M059J (cell line): ENCODE data around the gene TBPL1. TPM values are rescaled to one million over a fixed set of nuclear protein-coding genes. Genes with fewer than 3 reads are reported as not detected.
"Not testable (repeated sequence)": the region's sequence is repeated elsewhere in the genome, so short reads cannot be mapped to it uniquely, and the experiment has no call there.

Source experiments
- DNase-seq: peaks from one replicate; pipeline ENCODE4 v3.0.0-alpha.2; 2012; ENCODE audit warnings: low read depth
- total RNA-seq: library from RNA; depleted of rRNA; stranded (reverse); fragments of >200 nt; shearing (Covaris generic); gene quantifications from 2 replicates; pipeline ENCODE4 v1.2.3, GENCODE V29; 2014; rRNA removed

Gene TBPL1
- 45.2 and 56.6 TPM in 2 replicates for total RNA-seq

DNA sequence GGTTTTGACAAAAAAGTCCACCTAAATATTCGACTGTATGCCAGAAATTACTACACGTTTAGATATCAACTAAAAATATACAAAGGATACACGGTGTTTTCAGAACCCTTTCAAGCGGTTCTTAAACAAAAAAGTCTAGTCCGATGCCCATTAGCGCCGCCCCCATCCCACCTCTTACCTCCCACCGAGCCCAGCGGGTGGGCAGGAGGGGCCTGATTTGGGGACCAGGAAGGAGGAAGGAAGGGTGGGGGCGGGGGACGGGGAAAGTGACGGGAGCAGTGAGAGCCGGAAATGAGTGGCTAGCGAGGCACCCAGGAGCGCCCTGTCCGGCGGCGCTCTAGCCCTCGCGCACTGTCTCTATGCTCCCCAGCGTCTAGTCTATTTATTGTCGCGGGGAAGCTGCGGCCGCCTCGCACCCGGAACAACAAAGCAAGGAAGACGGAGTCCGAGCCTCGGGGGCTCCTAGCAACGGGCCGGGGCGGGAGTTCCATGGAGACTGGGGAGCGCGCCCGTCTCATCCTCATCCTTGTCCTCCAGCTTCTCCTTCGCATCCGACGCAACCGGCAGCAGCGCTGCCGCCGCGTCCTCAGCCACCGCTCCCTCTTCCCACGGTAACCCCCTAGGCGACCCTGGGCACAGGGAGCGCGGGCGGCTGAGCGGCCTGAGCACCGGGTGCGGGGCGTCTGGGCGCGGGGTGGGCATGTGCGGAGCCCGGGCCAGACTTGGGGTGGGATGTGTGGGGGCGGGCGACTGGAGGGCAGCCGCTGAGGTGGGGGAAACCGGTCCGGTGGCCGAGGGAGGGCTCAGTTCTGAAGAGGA, at the start of gene TBPL1:
Gene TBPL1, plus strand, starts transcription at position 410 of the 819 bp plus-strand sequence. CDS start 26,902 bp downstream, outside the sequence.
- DNase-seq = peak; percentile 96

GRCh38 chr6:133903855-133904254, 49.2 kb upstream of the TBPL1 start:
- no peak for DNase-seq

- peak; percentile 39 for DNase-seq
These were observed 47.0 kb upstream of the TBPL1 start for GRCh38 chr6:133906050-133906449.

GRCh38 chr6:133916650-133917151, 36.3 kb upstream of the TBPL1 start:
- peak; percentile 87 for DNase-seq

GRCh38 chr6:133917781-133918180, 35.2 kb upstream of the TBPL1 start:
- DNase-seq = no peak

DNA sequence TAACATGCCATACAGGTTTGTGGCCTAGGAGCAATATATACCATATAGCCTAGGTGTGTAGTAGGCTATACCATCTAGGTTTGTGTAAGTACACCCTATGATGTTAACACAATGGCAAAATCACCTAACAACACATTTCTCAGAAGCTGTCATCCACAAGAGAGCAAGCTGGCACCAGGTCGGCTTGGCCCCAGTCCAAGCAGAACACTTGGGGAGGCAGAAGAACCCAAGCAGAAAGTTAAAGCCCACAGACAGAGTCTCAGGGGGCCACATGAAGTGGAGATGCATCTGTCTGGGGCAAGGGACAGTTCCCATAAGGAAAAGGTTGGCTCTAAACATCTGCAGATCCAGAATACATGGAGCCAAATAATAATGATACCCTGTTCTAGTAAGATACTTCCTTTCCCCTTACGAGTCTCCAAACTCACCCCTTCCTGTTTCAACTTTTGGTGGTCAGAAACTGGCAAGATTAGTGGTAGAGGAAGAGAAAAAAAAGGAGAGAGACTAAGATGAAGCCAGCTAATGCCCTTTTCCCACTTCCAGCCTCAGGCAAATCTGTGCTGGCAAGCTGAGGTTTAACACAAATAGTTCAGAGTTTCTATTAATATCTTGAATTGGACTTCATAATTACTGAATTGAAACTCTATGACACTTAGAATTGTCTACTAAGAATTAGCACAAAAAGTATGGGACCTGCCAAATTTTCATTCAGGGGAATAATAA, 34.7 kb upstream of the TBPL1 start:
- DNase-seq = peak; percentile 81

GRCh38 chr6:133919362-133919761, 33.7 kb upstream of the TBPL1 start:
- no peak for DNase-seq

- peak; percentile 83 for DNase-seq
These were observed 31.7 kb upstream of the TBPL1 start for GRCh38 chr6:133921249-133921859.

DNA sequence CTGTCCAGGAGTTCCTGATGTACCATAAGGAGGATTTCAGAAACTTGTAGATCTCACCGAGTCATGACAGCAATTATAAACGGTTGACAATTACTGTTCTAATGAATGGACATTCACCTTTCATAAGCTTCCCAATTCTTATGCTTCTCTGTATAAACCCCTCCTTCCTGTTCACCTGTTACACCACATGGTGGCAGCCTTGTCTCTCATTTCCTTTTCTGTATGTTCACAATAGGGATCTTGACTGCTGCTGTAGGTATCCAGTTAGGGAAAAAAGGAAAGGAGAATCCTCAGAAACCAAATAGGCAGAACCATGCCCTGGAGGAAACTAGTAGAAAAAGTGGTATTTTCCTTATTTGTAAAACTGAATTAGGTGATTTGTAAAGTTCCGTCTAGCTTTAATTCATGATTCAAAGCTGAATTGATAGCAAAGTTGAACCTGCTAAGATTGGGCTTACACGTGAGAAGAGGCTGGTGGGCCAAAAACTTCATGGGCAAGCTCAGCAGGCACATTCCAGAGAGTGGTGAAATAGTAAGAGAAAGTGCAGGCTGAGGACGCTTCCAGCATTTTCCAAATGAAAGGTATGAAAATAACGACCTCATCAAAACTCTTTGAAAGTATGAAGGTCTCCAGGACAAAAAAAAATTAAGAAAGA, 29.0 kb upstream of the TBPL1 start:
- DNase-seq = peak; percentile 82

DNA sequence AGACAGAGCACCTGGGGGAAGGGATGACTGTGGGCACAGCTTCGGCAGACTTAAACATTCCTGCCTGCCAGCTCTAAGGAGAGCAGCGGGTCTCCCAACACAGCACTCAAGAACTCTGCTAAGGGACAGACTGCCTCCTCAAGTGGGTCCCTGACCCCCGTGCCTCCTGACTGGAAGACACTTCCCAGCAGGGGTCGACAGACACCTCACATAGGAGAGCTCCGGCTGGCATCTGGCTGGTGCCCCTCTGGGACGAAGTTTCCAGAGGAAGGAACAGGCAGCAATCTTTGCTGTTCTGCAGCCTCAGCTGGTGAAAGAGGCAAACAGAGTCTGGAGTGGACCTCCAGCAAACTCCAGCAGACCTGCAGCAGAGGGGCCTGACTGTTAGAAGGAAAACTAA, 21.8 kb upstream of the TBPL1 start:
- DNase-seq = not testable (repeated sequence)

DNA sequence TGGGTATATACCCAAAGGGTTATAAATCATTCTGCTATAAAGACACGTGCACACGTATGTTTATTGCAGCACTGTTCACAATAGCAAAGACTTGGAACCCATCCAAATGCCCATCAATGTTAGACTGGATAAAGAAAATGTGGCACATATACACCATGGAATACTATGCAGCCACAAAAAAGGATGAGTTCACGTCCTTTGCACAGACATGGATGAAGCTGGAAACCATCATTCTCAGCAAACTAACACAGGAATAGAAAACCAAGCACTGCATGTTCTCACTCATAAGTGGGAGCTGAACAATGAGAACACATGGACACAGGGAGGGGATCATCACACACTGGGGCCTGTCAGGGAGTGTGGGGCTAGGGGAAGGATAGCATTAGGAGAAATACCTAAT, 16.7 kb upstream of the TBPL1 start:
- DNase-seq = not testable (repeated sequence)

GRCh38 chr6:133937909-133938308, 15.1 kb upstream of the TBPL1 start:
- DNase-seq = no peak

DNA sequence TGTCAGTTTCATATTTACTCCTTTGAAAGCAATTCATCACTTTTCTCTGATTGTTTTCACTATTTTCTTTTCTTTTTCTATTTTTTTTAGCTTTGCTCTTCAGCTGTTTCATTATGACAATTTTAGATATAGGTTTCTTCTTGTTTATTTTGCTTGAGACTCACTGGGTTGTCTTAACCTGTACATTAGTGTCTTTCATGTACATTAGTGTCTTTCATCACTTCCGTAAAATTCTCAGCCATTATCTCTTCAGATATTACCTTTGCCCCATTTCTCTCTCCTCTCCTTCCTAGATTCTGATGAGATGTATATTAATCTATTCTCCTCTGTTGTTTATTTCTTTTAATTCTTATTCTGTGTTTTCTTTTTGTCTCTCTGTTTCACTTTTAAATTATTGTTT, 14.5 kb upstream of the TBPL1 start:
- no peak for DNase-seq

DNA sequence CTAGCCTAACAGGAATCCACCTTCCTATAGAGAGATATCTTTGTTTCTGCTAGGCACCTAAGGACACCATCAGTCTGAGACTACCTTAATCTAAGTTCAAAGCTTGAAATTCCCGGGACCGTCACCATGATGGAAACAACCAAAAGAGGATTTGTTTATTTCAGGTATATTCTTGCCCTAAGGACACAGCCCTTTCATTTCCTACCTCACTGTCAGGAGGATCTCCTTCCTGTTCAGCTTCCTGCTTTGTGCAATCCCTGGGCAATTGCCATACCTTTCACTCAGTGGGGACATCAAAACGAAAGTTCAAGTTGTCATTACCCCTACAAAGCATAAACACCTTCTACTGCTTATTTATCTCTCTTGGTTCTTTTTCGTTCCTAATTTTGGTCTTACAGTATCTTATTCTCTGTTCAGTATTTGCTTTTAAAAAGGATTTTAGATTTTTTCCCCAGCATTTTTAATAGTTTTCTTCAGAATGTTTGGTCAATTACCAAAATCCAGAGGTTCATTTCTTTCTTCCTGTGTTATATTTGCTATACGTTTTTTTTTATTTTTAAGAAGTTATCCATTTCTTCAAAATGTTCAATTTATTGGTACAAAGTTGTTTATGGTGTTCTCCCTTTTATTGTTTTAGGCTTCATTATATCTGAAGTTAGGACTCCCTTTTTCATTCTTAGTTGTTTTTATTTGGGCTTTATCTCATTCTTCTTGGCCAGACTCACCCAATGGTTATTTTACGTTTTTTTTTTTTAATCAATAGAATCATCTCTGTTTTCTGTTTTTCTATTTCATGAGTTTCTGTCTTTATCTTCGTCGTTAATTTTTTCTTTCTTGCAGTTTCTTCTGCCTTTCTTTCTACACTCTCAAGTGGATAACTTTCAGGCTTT, 13.0 kb upstream of the TBPL1 start:
- DNase-seq = peak; percentile 27

DNA sequence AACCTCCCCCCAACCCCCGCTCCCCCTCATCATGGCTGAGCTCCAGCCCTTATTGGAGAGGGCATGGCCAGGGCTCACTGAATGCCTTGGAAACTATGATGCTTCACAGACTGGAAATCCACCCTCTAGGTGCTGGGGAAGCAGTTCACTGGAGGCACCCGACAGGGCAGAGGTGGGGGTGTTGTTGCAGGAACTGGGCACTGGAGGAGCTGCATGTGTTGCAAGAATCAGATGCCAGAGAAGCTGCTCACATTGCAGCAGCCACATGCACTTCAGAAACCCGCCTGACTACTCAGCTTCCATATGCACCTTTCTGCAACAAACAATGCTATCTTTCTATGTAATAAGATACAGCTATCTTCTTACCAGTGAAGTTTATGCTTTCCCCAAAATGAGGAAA, 7.9 kb upstream of the TBPL1 start:
- DNase-seq = peak; percentile 32

DNA sequence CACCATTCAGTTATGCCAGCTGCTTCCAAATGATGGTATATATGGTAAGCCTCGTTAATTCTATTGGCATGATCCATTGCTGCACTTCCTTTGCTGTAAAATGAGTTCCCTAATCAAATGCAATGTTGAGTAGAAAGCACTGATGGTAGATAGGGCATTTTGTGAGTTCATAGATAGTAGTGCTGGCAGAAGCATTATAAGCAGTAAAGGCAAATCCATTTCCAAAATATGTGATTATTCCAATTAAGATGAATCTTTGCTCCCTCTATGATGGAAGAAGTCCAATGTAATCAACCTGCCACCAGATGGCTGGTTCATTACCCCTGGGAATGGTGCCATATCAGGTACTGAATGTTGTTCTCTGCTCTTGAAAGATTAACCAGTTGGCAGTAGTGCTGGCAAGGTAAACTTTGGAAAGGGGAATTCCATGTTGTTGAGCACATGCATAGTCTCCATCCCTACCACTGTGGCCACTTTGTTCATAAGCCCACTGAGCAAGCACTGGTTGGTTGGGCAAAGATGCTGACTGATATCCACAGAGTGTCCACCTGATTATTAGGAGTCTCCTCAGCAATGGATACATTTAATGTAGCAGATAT, 5.6 kb upstream of the TBPL1 start:
- DNase-seq = no peak

DNA sequence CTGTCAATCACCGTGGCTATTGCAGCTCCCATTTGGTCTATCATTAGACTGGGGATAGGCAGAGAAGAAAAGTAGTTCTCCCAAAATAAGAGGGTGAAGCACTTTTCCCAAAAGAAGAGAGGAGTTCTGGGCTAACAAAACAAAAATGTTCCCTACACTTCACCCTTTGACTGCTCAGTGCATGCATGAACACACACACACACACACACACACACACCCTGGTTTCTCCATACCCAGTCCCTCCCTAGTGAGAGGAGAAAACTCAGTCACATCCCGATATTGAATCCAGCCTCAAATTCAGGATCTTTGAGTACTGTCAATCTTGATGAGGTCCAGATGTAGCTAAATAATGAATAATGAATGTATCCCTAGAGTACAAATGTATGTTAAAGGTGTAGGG, 4.6 kb upstream of the TBPL1 start:
- no peak for DNase-seq

GRCh38 chr6:133951227-133951626, 1.8 kb upstream of the TBPL1 start:
- DNase-seq = no peak

- DNase-seq = peak; percentile 85
These were observed 876 bp upstream of the TBPL1 start for GRCh38 chr6:133951881-133952814.
